HTR-8/SVneo (cell line): ENCODE results near the gene DENR.
"Not testable (repeated sequence)": the region's sequence is repeated elsewhere in the genome, so short reads cannot be mapped to it uniquely, and the experiment has no call there.

ENCODE experiments used
- DNase-seq: peaks from one replicate; pipeline ENCODE4 v3.0.0; 2011; ENCODE audit warnings: low spot score, mixed read lengths; ENCODE audit not compliant: insufficient read length
- FAIRE-seq: peaks from 2 replicates; lab custom pipeline; 2011; peaks lifted over from hg19 to GRCh38; lab: Jason Lieb, UNC

The DENR gene

GRCh38 chr12:122752464-122753318 is at the start of gene DENR:
DENR (plus strand) TSS chr12:122752824; CDS start chr12:122753702, 878 bp downstream.
- FAIRE-seq = peak; percentile 80

DNA sequence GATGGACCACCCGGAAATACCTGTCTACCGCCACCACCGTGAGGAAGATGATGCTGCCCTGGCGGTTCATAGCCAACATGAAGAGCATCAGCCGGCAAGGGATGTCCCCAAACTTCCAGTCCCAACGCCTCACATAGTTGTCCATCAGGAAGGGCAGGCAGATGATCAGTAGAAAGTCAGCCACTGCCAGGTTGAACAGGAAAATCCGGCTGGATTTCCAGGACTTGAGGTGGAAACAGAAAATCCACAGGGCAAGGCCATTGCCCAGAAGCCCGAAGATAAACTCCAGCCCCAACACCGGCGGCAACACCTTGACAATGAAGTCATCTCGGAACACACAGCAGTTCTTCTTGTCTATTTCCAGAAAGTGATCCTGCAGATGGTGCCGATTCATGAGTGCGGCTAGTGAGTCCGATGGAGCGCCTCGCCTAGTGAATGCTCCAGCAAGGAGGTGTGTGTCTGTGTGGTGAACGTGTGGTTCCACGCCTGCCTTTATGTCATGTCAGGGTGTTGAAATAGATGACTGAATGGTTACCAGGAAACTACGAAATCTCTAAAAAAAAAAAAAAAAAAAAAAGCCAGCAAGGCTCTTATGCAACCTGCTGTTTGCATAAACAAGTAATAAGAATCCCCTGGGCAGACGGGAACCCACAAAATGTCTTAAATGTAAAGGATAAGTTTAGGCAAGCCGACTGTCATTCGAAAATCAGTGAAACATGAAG is 49.6 kb upstream of the DENR start, which contains the start of gene HCAR2:
TSS of gene HCAR2 (minus strand) at position 468 of the 722 bp plus-strand sequence. CDS start at position 394, 74 bp downstream.
- not testable (repeated sequence) for FAIRE-seq, DNase-seq

More at GRCh38 chr12:122752464-122753318, at the start of gene DENR:
- peak; percentile 97 for DNase-seq

DNA sequence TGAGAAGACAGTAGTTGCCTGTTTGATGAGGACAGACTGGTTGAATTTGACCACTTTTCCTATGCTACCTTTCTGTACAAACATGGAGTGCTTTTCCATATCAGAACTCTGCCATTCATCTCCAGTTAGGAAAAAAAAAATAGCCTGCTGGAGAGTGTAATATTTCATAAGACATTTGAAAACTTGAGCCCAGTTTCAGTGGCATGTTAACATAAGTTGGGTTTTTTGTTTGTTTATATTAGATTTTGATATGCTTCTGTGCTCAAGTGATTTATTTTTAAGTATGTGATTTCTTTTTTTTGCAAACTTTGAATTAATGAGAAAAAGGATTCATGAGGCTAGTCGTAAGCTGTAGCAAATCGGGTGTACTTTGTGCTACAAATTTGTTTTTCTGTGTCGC is 48.8 kb upstream of the DENR start:
- DNase-seq, FAIRE-seq: not testable (repeated sequence)

GRCh38 chr12:122709287-122709686 is 43.3 kb upstream of the DENR start:
- not testable (repeated sequence) for DNase-seq, FAIRE-seq

DNA sequence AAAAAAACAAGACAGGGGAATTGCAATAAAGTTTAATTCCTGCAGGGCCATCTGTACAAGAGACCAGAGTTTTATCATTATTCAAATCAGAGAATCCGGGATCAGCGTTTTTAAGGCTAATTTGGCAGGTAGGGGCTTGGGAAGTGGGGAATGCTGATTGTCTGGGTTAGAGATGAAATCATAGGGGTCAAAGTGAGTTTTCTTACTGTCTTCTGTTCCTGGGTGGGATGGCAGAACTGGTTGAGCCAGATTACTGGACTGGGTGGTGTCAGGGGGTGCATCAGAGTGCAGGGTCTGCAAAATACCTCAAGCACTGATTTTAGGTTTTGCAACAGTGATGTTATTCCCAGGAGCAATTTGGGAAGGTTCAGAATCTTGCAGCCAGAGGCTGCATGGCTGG is 42.3 kb upstream of the DENR start:
- FAIRE-seq, DNase-seq: not testable (repeated sequence)

DNA sequence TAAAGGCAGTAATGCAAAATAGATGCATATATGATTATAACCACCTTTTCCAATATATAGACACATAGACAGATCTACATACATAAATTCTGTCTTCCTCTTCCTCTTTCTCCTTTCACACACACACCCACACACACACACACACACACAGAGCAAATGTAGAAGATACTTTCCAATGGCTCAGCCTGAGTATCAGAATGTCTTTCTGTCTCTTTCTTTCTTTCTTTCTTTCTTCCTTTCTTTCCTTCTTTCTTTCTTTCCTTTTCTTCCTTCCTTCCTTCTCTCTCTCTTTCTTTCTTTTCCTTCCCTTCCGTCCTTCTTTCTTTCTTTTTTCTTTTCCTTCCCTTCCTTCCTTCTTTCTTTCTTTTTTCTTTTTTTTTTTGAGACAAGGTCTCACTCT is 41.4 kb upstream of the DENR start:
- not testable (repeated sequence) for DNase-seq, FAIRE-seq

DNA sequence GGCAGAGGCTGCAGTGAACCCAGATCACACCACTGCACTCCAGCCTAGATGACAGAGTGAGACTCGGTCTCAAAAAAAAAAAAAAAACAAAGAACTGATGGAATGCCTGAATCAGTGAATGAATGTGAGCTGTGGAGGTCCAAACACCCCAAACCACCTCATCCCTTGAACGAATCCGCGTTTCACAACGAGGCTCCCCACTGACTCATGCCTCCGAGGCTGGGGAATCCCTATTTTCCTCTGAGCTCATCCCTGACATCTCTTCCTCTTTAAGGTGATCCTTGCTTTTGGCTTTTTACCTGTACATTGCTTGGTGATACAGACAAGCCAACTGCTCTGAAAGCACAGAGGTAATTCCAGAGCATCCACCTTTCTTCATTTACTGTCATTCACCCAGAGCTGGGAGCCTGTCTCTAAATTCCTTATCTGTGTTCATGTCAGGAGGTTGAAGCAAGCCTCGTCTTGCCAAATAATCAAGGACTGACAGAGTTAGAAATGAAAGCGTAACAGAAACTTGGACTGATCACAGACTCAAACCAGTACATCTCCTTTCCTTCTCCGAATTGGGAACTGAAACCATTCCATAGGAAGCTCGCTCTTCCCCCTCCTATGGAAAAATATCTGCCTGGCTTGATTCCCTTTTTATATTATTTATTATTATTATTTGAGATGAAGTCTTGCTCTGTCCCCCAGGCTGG is 39.0 kb upstream of the DENR start:
- peak; percentile 80 for FAIRE-seq
- not testable (repeated sequence) for DNase-seq

DNA sequence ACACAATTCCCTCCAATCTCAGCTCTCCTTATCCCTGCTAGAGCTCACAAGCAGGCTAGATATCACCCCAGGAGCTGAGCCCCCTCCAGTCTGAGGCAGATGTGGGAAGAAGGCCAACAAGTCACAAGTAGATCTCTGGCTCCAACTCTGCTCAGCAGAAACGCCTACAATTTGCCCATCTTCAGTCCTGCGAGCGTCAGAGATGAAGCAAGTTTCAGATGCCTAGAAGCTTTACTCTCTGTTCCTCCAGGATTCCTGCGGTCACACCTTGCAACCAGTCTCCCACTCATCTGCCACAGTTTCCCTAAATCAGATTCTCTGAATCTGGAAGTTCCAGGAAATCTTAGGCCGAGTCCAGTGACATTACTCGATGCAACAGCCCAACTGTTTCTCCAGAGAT is 37.4 kb upstream of the DENR start:
- not testable (repeated sequence) for DNase-seq, FAIRE-seq

DNA sequence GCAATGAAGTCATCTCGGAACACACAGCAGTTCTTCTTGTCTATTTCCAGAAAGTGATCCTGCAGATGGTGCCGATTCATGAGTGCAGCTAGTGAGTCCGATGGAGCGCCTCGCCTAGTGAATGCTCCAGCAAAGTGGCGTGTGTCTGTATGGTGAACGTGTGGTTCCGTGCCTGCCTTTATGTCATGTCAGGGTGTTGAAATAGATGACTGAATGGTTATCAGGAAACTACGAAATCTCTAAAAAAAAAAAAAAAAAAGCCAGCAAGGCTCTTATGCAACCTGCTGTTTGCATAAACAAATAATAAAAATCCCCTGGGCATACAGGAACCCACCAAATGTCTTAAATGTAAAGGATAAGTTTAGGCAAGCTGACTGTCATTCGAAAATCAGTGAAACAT is 36.0 kb upstream of the DENR start, which contains the start of gene HCAR3:
TSS of gene HCAR3 (minus strand) at position 154 of the 400 bp plus-strand sequence. CDS start at position 80, 74 bp downstream.
- not testable (repeated sequence) for FAIRE-seq, DNase-seq

DNA sequence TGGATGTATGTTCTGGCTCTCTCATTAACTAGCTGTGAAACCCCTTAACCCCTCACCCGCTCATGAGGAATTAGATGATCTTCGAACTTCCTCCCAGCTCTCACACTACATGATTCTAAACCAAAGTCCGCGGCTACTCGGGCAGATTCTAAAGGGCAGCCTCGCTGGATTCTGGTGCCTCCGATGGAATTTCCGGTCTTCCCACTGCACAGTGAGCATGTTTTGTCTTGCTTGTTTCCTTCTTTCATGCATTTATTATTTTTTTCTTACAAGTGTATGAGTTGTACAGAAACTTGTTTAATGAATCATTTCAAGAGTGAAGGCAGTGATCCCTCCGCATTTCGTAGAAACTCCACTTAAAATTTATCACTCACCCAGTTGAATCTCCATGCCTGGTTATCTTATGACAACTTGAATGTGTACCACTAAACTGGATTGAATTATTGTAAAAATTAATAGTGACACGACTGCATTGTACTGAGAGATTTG is 31.5 kb upstream of the DENR start:
- DNase-seq = no peak
- FAIRE-seq = no peak

DNA sequence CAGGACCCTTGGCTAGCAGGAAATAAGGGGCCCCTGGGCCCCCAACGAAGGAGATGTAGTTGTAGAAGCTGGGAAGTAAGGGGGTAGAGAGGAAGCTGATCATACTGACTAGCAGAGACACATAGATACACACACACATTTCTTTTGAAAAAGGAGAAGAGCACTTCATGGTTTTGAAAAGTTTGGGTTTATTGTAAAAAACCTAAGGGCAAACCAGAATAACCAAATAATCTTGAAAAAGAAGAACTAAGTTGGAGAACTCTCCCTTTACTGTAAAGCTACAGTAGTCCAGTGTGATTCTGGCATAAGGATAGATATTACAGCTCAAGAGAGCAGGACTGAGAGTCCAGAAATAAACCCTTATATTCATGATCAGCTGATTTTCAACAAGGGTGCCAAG is 30.2 kb upstream of the DENR start:
- FAIRE-seq (no peak), DNase-seq (no peak)

- no peak for FAIRE-seq
- DNase-seq = no peak
Measured at GRCh38 chr12:122724641-122725243, 27.9 kb upstream of the DENR start.

DNA sequence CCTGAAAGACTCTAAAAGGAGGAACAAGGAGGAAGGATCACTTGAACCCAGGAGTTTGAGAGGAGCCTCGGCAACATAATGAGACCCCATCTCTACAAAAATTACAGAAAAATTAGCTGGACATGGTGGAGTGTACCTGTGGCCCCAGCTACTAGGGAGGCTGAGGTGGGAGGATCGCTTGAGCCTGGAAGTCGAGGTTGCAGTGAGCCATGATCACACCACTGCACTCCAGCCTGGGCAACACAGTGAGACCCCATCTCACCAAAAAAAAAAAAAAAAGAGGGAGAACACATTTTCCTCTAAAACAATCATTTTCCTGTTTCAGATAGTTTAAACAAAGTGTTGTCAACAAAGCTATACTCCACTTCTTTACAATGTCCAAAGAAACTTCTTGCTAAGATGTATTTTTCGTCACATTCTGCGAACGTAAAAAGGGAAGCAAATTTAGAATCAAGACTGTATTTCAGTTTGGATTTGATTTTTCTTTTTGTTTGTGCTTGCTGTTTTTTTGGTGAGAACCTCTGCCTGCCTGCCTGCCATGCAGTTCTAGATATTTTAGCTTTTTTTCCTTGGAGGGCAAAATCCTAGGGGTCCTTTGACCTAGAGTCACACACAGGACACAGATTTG is 27.1 kb upstream of the DENR start:
- FAIRE-seq (no peak), DNase-seq (no peak)

- FAIRE-seq = no peak
Measured at GRCh38 chr12:122726080-122726558, 26.5 kb upstream of the DENR start.

GRCh38 chr12:122729583-122730214 is 22.9 kb upstream of the DENR start:
- no peak for FAIRE-seq

More at GRCh38 chr12:122726080-122726558, 26.5 kb upstream of the DENR start:
- DNase-seq = peak; percentile 26

DNA sequence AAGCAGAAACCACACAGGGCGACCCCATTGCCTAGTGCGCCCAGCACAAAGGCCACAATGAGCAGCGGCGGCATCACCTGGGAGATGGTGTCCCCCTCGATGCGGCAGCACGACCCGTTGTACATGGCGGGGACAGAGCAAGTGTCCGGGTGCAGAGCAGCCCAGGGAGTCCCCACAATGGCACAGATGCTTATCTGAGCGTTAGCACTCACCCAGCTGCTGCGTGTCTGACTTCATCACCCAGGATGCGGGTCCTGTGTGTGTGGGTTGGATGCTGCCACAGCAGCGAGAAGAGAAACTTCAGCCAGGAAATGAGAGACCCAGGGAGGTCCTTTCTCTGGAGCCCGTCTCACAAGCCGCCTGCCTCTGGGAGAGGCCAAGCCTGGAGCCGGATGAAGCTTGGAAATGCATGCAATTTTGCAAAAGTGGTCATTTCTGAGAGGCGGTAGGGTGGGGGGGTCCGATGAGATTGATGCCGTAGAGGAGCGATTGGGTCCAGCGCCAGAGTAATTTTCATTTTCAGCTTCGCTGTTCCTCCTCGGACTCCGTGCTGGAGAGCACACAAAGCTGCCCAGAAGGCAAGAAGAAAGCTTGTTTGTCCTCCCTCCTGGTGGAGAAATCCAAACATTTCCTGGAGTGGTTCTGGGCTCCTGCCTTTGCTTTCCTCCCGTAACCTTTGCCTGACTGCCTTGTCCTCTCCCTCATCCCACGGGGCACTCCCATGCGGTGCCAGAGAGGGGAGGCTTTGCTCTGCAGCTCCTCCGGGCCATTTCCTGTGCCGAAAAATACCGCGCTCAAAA is 22.2 kb upstream of the DENR start, which contains the start of gene HCAR1:
TSS of gene HCAR1 (minus strand) at position 630 of the 800 bp plus-strand sequence. CDS start at position 125, 505 bp downstream.
- DNase-seq = no peak
- FAIRE-seq = no peak

More at GRCh38 chr12:122729583-122730214, 22.9 kb upstream of the DENR start:
- no peak for DNase-seq

GRCh38 chr12:122732170-122732569 is 20.5 kb upstream of the DENR start:
- no peak for FAIRE-seq
- no peak for DNase-seq
